ENCODE data around the gene SOCS6.
"Not testable (repeated sequence)": the region's sequence is repeated elsewhere in the genome, so short reads cannot be mapped to it uniquely, and the experiment has no call there.

The SOCS6 gene

GRCh38 chr18:70363861-70364260, 75.0 kb downstream of the SOCS6 start:
- DNase-seq = no peak

- no peak for DNase-seq
Observed at GRCh38 chr18:70365361-70365760, 76.5 kb downstream of the SOCS6 start.

- DNase-seq = no peak
Observed at GRCh38 chr18:70366174-70366573, 77.3 kb downstream of the SOCS6 start.

DNA sequence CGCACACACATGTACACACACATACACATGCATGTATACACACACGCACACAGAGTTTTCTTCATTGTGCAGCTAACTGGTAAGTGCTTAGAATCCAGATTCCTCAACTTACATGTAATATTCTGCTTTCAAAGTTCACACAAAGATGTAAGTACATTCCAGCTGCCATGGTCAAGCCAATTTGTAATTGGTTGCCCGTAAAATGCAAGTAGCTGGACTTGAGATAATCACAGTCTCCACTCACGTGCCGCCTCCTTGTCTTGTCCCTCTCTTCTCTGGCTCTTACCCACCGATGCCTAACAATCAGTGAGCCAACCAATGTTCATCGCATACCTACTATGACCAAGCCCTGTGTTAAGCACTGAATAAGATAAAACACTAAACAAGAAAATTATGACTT, 77.8 kb downstream of the SOCS6 start:
- no peak for DNase-seq

DNA sequence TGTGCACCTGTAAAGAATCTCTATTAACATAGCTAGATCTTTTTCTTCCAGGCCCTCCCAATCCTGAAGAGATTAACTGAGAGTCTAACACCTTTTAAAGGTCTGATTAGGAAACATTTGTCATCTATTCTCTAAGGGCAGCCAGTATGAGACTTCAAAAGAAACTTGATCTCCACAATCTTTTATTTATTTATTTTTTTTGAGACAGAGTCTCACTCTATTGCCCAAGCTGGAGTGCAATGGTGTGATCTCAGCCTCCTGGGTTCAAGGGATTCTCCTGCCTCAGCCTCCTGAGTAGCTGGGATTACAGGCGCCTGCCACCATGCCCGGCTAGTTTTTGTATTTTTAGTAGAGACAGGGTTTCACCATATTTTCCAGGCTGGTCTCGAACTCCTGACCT, 78.5 kb downstream of the SOCS6 start:
- DNase-seq = not testable (repeated sequence)

DNA sequence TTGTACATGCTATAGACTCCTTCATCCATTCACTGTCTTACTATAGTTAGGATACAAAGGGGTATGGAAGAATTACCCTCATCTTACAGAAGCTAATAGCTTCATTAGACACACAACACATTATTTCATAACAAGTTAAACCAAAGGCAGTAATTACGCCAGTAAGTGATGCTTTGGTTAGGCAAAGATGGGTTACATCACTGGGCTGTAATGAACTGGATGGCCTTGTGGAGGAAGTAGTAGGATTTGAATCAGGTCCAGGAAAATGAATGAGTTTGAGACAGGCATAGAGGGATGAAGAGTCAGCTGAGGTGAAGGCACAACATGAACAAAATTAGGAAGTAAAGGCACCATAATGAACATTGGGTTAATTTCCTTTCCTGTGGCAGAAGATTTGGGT, 80.1 kb downstream of the SOCS6 start:
- no peak for DNase-seq

DNA sequence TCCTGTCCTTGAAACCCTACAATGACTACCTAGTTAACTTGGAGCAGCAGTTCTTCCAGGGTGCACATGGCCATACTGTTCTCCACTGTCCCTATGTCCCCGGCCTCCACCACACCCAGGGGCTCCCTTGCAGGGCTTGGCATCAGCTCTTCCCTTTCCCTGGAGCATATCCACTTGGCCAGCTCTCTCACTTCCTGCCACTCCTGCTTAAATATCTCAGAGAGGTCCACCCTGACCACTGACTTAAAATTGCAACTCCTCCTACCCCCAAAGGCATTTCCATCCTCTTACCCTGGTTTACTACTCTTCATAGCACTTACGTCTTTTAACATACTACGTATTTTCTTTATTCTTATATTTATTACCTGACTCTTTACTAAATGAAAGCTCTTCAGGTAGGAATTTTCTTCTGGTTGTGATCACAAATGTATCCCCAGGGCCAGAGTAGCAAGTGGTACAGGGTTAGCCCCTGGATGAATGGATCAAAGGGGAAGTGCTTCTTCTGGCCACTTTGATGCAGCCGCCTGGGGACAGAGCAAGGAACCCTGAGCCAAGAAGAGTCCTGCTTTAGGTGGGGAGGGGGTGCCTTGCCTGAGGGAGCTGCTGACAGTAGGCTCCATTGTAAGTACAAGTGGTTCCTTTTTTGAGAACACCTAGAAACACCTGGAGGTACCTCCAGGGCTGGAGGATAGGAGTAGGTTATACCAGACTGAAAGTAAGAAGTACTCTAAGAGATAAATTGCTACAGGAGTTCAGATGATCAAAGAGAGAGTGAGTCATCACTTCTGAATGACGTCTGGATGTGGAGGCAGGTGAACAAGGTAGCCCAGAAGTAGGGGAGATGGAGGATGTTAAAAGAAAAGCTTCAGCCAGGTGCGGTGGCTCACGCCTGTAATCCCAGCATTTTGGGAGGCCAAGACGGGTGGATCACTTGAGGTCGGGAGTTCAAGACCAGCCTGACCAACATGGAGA, 82.2 kb downstream of the SOCS6 start:
- no peak for DNase-seq

- no peak for DNase-seq
Observed at GRCh38 chr18:70371908-70372307, 83.1 kb downstream of the SOCS6 start.

DNA sequence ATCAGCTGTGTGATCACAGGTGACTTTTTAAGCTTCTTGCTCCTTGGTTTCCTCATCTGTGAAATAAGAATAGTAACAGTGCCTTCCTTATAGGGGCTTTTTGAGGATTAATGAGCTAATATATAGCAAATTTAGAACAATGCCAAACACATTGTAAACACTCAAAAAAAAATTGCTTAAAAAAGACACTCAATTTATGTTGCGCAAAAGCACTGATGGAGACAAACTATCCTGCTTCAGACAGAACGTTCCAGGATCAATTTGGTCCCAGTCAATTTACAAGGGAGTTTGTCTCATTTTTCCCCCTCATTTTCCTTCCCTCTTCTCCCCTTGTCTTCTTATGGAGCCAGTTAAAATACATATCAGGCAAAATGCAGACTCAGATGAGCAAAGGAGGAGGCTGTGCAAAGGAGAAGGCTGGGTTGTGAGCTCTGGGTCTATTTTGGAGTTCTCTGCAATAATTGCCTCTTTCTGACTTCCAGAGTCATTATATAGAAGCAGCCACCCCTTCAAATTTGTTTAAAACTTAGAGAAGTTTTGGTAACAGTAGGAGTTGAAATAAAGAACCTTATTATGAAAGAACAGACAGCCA, 83.7 kb downstream of the SOCS6 start:
- no peak for DNase-seq

DNA sequence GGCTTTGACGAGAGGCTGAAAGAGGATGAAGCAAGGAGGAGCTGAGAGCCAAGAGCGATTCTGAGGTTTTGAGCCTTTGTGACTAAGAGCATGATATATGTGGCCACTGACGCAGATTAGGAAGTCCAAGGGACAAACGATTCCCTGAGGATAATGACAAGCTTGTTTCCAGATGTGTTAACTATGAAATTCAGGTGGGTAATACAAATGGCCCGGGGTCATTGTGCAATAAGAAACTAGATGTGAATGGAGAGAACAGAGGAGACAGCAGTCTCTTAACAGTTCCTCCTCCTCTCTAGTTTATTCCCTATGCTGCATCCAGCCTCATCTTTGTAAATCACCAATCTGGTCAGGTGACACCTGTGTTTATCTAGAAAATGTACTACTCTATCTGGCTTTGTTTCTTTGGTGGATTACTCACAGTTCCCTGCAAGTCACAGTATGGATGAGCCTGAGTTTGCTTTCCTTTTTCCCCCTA, 84.2 kb downstream of the SOCS6 start:
- no peak for DNase-seq

- no peak for DNase-seq
Observed at GRCh38 chr18:70374154-70374553, 85.3 kb downstream of the SOCS6 start.

DNA sequence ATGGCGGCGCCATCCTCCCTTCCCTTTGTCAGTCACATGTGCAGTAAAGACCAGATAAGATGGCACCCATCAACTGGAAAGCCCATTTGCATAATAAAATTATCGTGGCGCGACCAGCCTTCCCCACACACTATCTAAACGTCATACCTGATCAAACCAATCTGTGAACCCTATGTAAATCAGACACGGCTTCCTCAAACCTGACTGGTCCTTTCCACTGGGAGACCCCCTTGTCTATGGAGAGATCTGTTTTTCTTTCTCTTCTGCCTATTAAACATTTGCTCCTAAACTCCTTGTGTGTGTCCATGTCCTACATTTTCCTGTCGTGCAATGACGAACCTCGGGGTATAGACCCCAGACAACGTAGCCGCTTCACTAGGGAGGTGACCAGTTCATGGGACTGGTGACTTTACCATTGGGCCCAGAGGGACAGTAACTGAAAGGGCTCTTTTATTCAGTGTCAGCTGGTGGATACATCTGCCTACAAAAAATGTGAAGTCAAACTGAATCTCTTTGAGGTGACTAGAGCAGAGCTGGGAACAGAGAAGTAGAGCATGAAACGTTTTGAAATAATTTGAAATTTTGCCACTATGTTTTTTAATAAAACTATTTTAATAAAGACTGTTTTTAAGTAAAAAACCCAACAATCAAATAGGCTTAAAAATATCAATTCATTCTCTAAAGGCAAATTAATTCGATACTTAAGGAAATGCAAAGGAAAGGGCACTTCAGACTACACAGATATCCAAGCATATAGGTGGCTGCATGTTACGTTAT, 87.5 kb downstream of the SOCS6 start:
- DNase-seq = no peak

DNA sequence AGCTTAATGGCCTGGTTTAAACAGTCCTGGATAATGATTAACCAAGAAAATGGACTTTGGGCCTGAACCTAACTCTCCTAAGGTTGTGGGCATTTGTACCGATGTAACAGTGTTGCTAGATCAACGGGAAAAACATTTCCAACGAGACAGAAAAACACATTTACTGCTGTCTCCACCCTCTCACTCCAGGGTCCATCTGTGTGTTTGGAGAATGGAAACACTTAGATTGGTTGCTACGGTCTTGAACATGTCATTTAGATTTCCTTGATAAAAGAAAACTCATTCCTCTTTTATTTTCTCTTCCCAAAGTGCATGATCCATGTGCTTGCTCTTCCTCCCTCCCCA, 88.0 kb downstream of the SOCS6 start:
- DNase-seq = no peak

DNA sequence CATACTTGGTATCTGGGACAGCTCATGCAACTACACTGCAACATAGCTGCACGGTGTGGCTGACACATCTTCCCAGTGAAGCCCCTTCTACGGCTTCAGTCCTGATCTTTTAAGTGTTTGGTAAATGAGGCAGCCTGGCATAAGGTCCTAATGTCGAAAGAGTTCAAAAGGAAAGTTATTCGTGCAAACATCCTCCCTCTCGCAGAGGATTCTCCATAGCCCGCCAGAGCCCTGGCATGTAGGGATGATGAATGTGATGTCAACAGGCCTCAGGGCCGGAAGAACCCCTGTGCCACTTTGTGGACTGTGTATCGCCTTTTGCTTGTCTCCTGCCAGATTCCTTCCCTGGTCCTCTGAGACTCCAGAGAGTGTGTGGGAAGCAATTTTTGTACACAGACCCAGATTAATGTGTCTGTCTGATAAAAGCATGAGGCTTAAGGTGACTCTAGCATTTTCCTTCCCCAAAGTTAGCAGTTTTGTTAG, 88.5 kb downstream of the SOCS6 start:
- no peak for DNase-seq

DNA sequence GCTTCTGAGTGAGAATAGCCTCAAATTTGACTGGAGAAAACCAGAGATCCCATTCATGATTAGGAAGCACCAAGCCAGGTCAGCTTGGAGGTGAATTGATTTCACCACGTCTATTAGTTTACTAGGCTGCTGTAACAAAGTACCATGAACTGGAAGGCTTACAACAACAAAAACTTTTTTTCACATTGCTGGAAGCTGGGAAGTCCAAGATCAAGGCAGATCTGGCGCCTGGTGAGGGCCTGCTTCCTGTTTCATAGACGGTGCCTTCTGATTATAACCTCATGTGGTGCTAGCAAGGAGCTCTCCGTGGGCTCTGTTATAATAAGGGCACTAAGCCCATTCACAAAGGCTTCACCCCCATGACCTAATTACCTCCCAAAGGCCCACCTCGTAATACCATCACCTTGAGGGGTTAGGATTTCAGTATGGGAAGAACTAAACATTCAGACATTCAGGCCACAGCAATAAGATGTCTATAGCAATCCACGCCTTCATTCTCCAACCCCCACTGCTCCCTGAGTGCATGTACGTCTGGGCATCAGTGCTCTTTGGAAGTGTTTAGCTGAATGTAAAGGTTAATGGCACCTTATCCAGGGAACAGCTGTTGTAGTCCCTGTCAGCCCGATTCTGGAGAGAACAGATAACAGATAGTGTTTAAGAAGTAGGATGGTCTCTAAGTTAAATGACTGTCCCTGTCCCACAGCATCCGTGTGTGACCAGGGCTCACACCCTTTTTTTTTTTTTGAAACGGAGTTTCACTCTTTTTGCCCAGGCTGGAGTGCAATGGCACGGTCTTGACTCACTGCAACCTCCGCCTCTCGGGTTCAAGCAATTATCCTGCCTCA, 89.2 kb downstream of the SOCS6 start:
- DNase-seq = no peak

All from central memory CD4-positive, alpha-beta T cell (primary cell).